Measurements from ENCODE around the gene RABL6. TPM values are rescaled to one million over a fixed set of nuclear protein-coding genes. Genes with fewer than 3 reads are reported as not detected.
"Not testable (repeated sequence)": the region's sequence is repeated elsewhere in the genome, so short reads cannot be mapped to it uniquely, and the experiment has no call there.

RABL6 gene
- total RNA-seq, 2 donors from 2014 or later = 55.6 to 59.7 TPM

GRCh38 chr9:136793086-136793946 is 14.4 kb upstream of the RABL6 start:
- no peak overlapping the region for H3K4me3 Mint-ChIP-seq
- H3K27me3 Mint-ChIP-seq = no peaks in the 10 kb centered on the region
- no peak overlapping the region for H3K27ac Mint-ChIP-seq
- H3K4me1 Mint-ChIP-seq = peaks cover 17% of the 10 kb centered on the region
- ATAC-seq (no peak), DNase-seq (no peak)
- no peaks in the 10 kb centered on the region for H3K9me3 ChIP-seq (ENCODE audit: control insufficient read depth, low read length, poor library complexity, severe bottlenecking)
- no peaks in the 10 kb centered on the region for H3K36me3 Mint-ChIP-seq (ENCODE audit: low read depth)

- ATAC-seq (no peak), DNase-seq (no peak)
- Mint-ChIP-seq H3K4me3 (no peak overlapping the region), H3K27me3 (no peaks in the 10 kb centered on the region), H3K36me3 (ENCODE audit: low read depth) (no peaks in the 10 kb centered on the region), H3K4me1 (peaks cover 10% of the 10 kb centered on the region), H3K27ac (no peak overlapping the region)
- H3K9me3 ChIP-seq (ENCODE audit: control insufficient read depth, low read length, poor library complexity, severe bottlenecking) = no peaks in the 10 kb centered on the region
Observed at GRCh38 chr9:136794281-136794999, 13.3 kb upstream of the RABL6 start.

GRCh38 chr9:136795000-136795348 is 12.8 kb upstream of the RABL6 start:
- H3K4me1 Mint-ChIP-seq = peaks cover 10% of the 10 kb centered on the region
- H3K4me3 Mint-ChIP-seq = no peak overlapping the region
- no peaks in the 10 kb centered on the region for H3K9me3 ChIP-seq (ENCODE audit: control insufficient read depth, low read length, poor library complexity, severe bottlenecking)
- no peaks in the 10 kb centered on the region for H3K27me3 Mint-ChIP-seq
- no peak overlapping the region for H3K27ac Mint-ChIP-seq
- ATAC-seq (no peak), DNase-seq (no peak)
- H3K36me3 Mint-ChIP-seq (ENCODE audit: low read depth) = no peaks in the 10 kb centered on the region

- no peaks in the 10 kb centered on the region for H3K27me3 Mint-ChIP-seq
- no peaks in the 10 kb centered on the region for H3K9me3 ChIP-seq (ENCODE audit: control insufficient read depth, low read length, poor library complexity, severe bottlenecking)
- no peak within 1 kb of the TSS for H3K27ac Mint-ChIP-seq
- no peaks in the 10 kb centered on the region for H3K36me3 Mint-ChIP-seq (ENCODE audit: low read depth)
- H3K4me1 Mint-ChIP-seq = peaks cover 16% of the 10 kb centered on the region
- DNase-seq (no peak), ATAC-seq (no peak)
- H3K4me3 Mint-ChIP-seq = peak within 1 kb of the TSS; percentile 31
Observed at GRCh38 chr9:136796238-136796774, 11.4 kb upstream of the RABL6 start, which contains the start of gene CCDC183. Gene CCDC183 (plus strand): TSS chr9:136796338. CDS start chr9:136796398, 60 bp downstream.

GRCh38 chr9:136796775-136797347 is 10.9 kb upstream of the RABL6 start:
- peaks cover 16% of the 10 kb centered on the region for H3K4me1 Mint-ChIP-seq
- not testable (repeated sequence) for ATAC-seq; H3K36me3 Mint-ChIP-seq (ENCODE audit: low read depth); H3K27me3 Mint-ChIP-seq; H3K9me3 ChIP-seq (ENCODE audit: control insufficient read depth, low read length, poor library complexity, severe bottlenecking); DNase-seq; H3K27ac Mint-ChIP-seq
- peak overlapping the region; percentile 31 for H3K4me3 Mint-ChIP-seq

- Mint-ChIP-seq H3K27ac (no peak overlapping the region), H3K4me3 (no peak overlapping the region), H3K36me3 (ENCODE audit: low read depth) (peaks cover 2% of the 10 kb centered on the region), H3K4me1 (peaks cover 13% of the 10 kb centered on the region), H3K27me3 (no peaks in the 10 kb centered on the region)
- no peaks in the 10 kb centered on the region for H3K9me3 ChIP-seq (ENCODE audit: control insufficient read depth, low read length, poor library complexity, severe bottlenecking)
- ATAC-seq = no peak
- DNase-seq = no peak
Observed at GRCh38 chr9:136798708-136799078, 9.1 kb upstream of the RABL6 start.

GRCh38 chr9:136799079-136799853 is 8.5 kb upstream of the RABL6 start:
- no peak overlapping the region for H3K27ac Mint-ChIP-seq
- H3K4me1 Mint-ChIP-seq = peaks cover 13% of the 10 kb centered on the region
- H3K36me3 Mint-ChIP-seq (ENCODE audit: low read depth) = peaks cover 2% of the 10 kb centered on the region
- no peaks in the 10 kb centered on the region for H3K9me3 ChIP-seq (ENCODE audit: control insufficient read depth, low read length, poor library complexity, severe bottlenecking)
- H3K4me3 Mint-ChIP-seq = peak overlapping the region; percentile 87
- no peaks in the 10 kb centered on the region for H3K27me3 Mint-ChIP-seq
- no peak for DNase-seq
- no peak for ATAC-seq

GRCh38 chr9:136799854-136800657 is 7.7 kb upstream of the RABL6 start:
- DNase-seq (peak; percentile 60 to 91 (median 89)), ATAC-seq (peak; percentile 82)
- H3K9me3 ChIP-seq (ENCODE audit: control insufficient read depth, low read length, poor library complexity, severe bottlenecking) = no peaks in the 10 kb centered on the region
- H3K4me1 Mint-ChIP-seq = peaks cover 13% of the 10 kb centered on the region
- H3K36me3 Mint-ChIP-seq (ENCODE audit: low read depth) = peaks cover 2% of the 10 kb centered on the region
- H3K27ac Mint-ChIP-seq = no peak overlapping the region
- no peaks in the 10 kb centered on the region for H3K27me3 Mint-ChIP-seq
- peak overlapping the region; percentile 87 for H3K4me3 Mint-ChIP-seq

GRCh38 chr9:136802321-136802720 is 5.4 kb upstream of the RABL6 start:
- ATAC-seq (no peak), DNase-seq (no peak)
- no peaks in the 10 kb centered on the region for H3K9me3 ChIP-seq (ENCODE audit: control insufficient read depth, low read length, poor library complexity, severe bottlenecking)
- Mint-ChIP-seq H3K36me3 (ENCODE audit: low read depth) (peaks cover 2% of the 10 kb centered on the region), H3K27me3 (no peaks in the 10 kb centered on the region), H3K4me3 (no peak overlapping the region), H3K27ac (peak overlapping the region; percentile 8), H3K4me1 (peaks cover 10% of the 10 kb centered on the region)

- not testable (repeated sequence) for H3K27me3 Mint-ChIP-seq; H3K36me3 Mint-ChIP-seq (ENCODE audit: low read depth); ATAC-seq; DNase-seq; H3K9me3 ChIP-seq (ENCODE audit: control insufficient read depth, low read length, poor library complexity, severe bottlenecking); H3K27ac Mint-ChIP-seq; H3K4me3 Mint-ChIP-seq
- H3K4me1 Mint-ChIP-seq = peaks cover 10% of the 10 kb centered on the region
Observed at GRCh38 chr9:136803009-136803550, 4.7 kb upstream of the RABL6 start.

GRCh38 chr9:136803551-136804508 is 3.9 kb upstream of the RABL6 start:
- peaks cover 2% of the 10 kb centered on the region for H3K36me3 Mint-ChIP-seq (ENCODE audit: low read depth)
- H3K27ac Mint-ChIP-seq = no peak overlapping the region
- H3K4me3 Mint-ChIP-seq = peak overlapping the region; percentile 45
- H3K4me1 Mint-ChIP-seq = peaks cover 10% of the 10 kb centered on the region
- DNase-seq (no peak), ATAC-seq (no peak)
- no peaks in the 10 kb centered on the region for H3K27me3 Mint-ChIP-seq
- no peaks in the 10 kb centered on the region for H3K9me3 ChIP-seq (ENCODE audit: control insufficient read depth, low read length, poor library complexity, severe bottlenecking)

All from T-helper 17 cell (primary cell).